ENCODE measurements around the gene FAM234A.

GRCh38 chr16:255183-255582 is 20.6 kb downstream of the FAM234A start:
- TF ChIP-seq POLR2AphosphoS5 (IDR thresholded peaks at IDR 0.05; ENCODE audit: low read depth, low read length) (no peak), POLR2A (IDR thresholded peaks at IDR 0.05; ENCODE audit: low read depth, low read length) (no peak), PAX5 (IDR thresholded peaks at IDR 0.05; ENCODE audit: insufficient read depth, low read length, severe bottlenecking) (no peak), SPI1 (IDR thresholded peaks at IDR 0.05; ENCODE audit: low read depth, low read length) (no peak), TAF1 (IDR thresholded peaks at IDR 0.05; ENCODE audit: low read depth, low read length) (no peak)

Measured in GM12891 (cell line).